NCI-H1417 treated with DMSO at 0.1 percent for 48 hours (cell line): ENCODE results near the gene KANSL3.
"Not testable (repeated sequence)": the region's sequence is repeated elsewhere in the genome, so short reads cannot be mapped to it uniquely, and the experiment has no call there.

Experiments used
- DNase-seq: peaks from one replicate; lab custom pipeline; 2025; lab: John Stamatoyannopoulos, UW

The KANSL3 gene

GRCh38 chr2:96654791-96655190 is 16.7 kb upstream of the KANSL3 start:
- DNase-seq: not testable (repeated sequence)

- no peak for DNase-seq
Measured at GRCh38 chr2:96651793-96652192, 13.7 kb upstream of the KANSL3 start.

- DNase-seq: no peak
Measured at GRCh38 chr2:96649342-96649741, 11.2 kb upstream of the KANSL3 start.

- DNase-seq: no peak
Measured at GRCh38 chr2:96648306-96648930, 10.3 kb upstream of the KANSL3 start.

- no peak for DNase-seq
Measured at GRCh38 chr2:96647681-96648080, 9.6 kb upstream of the KANSL3 start.

- peak; percentile 2 for DNase-seq
Measured at GRCh38 chr2:96642564-96643360, 4.7 kb upstream of the KANSL3 start, which contains the start of gene FER1L5. FER1L5 (plus strand) TSS chr2:96642764; CDS start chr2:96642837, 73 bp downstream.

GRCh38 chr2:96637385-96638143 is 548 bp downstream of the KANSL3 start:
- no peak for DNase-seq

GRCh38 chr2:96636551-96637171 is 1.5 kb downstream of the KANSL3 start:
- DNase-seq: no peak

- DNase-seq: no peak
Measured at GRCh38 chr2:96633641-96634040, 4.5 kb downstream of the KANSL3 start.

- no peak for DNase-seq
Measured at GRCh38 chr2:96631804-96632435, 6.2 kb downstream of the KANSL3 start.

GRCh38 chr2:96626553-96626942 is 11.6 kb downstream of the KANSL3 start:
- no peak for DNase-seq

- no peak for DNase-seq
Measured at GRCh38 chr2:96625571-96626552, 12.2 kb downstream of the KANSL3 start.

GRCh38 chr2:96623116-96623515 is 15.0 kb downstream of the KANSL3 start:
- DNase-seq: no peak

GRCh38 chr2:96622544-96622943 is 15.6 kb downstream of the KANSL3 start:
- DNase-seq: no peak

GRCh38 chr2:96618596-96619283 is 19.4 kb downstream of the KANSL3 start:
- no peak for DNase-seq

- no peak for DNase-seq
Measured at GRCh38 chr2:96617012-96617411, 21.1 kb downstream of the KANSL3 start.

- no peak for DNase-seq
Measured at GRCh38 chr2:96616535-96616934, 21.6 kb downstream of the KANSL3 start.

- DNase-seq: no peak
Measured at GRCh38 chr2:96616128-96616527, 22.0 kb downstream of the KANSL3 start.

GRCh38 chr2:96608469-96609455 is 29.4 kb downstream of the KANSL3 start:
- DNase-seq: no peak
